ENCODE measurements around the gene MMP25. TPM values are rescaled to one million over a fixed set of nuclear protein-coding genes. Genes with fewer than 3 reads are reported as not detected.

MMP25 gene
- total RNA-seq, 1 experiment from 2014 or later = 0.67 TPM

DNA sequence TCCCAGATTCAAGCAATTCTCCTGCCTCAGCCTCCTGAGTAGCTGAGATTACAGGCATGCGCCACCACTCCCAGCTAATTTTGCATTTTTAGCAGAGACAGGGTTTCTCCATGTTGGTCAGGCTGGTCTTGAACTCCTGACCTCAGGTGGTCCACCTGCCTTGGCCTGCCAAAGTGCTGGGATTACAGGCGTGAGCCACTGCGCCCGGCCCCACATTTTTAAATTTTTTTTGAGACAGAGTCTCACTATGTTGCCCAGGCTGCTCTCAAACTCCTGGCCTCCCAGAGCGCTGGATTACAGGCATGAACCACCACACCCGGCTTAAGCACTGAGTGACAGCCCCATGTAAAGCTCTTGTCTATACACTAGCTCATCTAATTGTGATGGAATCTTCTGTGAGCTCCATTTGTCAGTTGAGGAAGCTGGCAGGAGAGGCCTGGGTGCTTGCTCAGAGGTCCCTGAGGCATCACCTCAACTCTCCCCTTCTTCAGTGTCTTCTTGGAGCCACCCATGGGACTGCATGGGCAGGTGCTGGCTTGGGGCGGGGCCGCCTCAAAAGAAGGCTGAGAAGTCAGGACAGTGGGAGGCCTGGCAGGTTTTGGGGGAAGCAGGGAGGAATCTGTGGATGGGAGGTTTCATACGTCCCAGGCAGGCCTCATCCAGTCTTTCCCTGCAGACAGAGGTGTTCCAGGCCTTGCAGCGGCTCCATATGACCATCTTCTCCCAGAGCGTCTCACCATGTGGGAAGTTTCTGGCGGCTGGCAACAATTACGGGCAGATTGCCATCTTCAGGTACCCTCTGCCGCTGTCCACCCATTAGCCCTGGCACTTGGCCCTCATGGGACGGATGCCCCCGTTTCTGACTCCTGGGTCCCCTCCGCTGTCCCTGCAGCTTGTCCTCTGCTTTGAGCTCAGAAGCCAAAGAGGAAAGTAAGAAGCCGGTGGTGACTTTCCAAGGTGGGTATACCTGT lies 21.0 kb upstream of the MMP25 start:
- no peak for DNase-seq (ENCODE audit: low read depth, low spot score)
- no peaks in the 10 kb centered on the region for H3K27me3 ChIP-seq (ENCODE audit: control insufficient read depth, insufficient read depth, low read length)
- in situ Hi-C loops (cut with HindIII; ENCODE audit: low pct_unique_long_range_greater_than_20kb, low sequenced_read_pairs) = no loop called here
- H3K9me3 ChIP-seq (ENCODE audit: control insufficient read depth, insufficient read depth, low read depth, low read length) = no peaks in the 10 kb centered on the region
- CTCF ChIA-PET = no interaction called here
- ATAC-seq = no peak
- TF ChIP-seq POLR2AphosphoS5 (IDR thresholded peaks at IDR 0.05; ENCODE audit: low read depth, low read length) (no peak), SIN3A (IDR thresholded peaks at IDR 0.05; ENCODE audit: borderline replicate concordance, insufficient read depth, low read depth, low read length) (no peak), TCF7L2 (IDR thresholded peaks at IDR 0.05; ENCODE audit: low read depth, low read length) (no peak)
- TF ChIP-seq, protein P1, sequence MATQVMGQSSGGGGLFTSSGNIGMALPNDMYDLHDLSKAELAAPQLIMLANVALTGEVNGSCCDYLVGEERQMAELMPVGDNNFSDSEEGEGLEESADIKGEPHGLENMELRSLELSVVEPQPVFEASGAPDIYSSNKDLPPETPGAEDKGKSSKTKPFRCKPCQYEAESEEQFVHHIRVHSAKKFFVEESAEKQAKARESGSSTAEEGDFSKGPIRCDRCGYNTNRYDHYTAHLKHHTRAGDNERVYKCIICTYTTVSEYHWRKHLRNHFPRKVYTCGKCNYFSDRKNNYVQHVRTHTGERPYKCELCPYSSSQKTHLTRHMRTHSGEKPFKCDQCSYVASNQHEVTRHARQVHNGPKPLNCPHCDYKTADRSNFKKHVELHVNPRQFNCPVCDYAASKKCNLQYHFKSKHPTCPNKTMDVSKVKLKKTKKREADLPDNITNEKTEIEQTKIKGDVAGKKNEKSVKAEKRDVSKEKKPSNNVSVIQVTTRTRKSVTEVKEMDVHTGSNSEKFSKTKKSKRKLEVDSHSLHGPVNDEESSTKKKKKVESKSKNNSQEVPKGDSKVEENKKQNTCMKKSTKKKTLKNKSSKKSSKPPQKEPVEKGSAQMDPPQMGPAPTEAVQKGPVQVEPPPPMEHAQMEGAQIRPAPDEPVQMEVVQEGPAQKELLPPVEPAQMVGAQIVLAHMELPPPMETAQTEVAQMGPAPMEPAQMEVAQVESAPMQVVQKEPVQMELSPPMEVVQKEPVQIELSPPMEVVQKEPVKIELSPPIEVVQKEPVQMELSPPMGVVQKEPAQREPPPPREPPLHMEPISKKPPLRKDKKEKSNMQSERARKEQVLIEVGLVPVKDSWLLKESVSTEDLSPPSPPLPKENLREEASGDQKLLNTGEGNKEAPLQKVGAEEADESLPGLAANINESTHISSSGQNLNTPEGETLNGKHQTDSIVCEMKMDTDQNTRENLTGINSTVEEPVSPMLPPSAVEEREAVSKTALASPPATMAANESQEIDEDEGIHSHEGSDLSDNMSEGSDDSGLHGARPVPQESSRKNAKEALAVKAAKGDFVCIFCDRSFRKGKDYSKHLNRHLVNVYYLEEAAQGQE (IDR thresholded peaks at IDR 0.05; ENCODE audit: insufficient read depth in 1 of 2, low read depth in 2 of 2, low read length in 1 of 2) = no peak
- TF ChIP-seq, protein P2, sequence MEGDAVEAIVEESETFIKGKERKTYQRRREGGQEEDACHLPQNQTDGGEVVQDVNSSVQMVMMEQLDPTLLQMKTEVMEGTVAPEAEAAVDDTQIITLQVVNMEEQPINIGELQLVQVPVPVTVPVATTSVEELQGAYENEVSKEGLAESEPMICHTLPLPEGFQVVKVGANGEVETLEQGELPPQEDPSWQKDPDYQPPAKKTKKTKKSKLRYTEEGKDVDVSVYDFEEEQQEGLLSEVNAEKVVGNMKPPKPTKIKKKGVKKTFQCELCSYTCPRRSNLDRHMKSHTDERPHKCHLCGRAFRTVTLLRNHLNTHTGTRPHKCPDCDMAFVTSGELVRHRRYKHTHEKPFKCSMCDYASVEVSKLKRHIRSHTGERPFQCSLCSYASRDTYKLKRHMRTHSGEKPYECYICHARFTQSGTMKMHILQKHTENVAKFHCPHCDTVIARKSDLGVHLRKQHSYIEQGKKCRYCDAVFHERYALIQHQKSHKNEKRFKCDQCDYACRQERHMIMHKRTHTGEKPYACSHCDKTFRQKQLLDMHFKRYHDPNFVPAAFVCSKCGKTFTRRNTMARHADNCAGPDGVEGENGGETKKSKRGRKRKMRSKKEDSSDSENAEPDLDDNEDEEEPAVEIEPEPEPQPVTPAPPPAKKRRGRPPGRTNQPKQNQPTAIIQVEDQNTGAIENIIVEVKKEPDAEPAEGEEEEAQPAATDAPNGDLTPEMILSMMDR (IDR thresholded peaks at IDR 0.05) = no peak
- H3K36me3 ChIP-seq (ENCODE audit: control insufficient read depth, insufficient read depth, low read length) = peaks cover 9% of the 10 kb centered on the region
- no peak overlapping the region for H3K27ac ChIP-seq (ENCODE audit: low read length)
- POLR2A ChIA-PET = no interaction called here
- no TSS peak for BruUV-seq (replicated peaks)
- no peak overlapping the region; a peak in 1 of 4 replicates for H3K4me3 ChIP-seq (ENCODE audit: low read depth in 2 of 2, low read length in 2 of 2)
- intact Hi-C loops (cut with micrococcal nuclease; ENCODE audit: unreplicated experiment) = no loop called here
- H3K4me1 ChIP-seq (ENCODE audit: control insufficient read depth, insufficient read depth, low read length) = peaks cover 15% of the 10 kb centered on the region

DNA sequence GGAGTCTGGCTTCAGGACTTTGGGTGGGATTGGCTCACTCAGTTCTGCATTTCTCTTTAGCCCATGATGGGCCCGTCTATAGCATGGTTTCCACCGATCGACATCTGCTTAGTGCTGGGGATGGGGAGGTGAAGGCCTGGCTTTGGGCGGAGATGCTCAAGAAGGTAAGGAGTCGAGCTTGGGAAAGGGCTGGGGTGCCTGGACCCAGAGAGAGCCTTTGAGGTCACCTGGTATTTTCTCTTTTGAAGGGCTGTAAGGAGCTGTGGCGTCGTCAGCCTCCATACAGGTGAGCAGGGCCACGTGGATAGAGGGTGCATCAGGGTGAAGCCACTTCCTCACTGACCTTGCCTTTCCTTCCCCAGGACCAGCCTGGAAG lies 20.4 kb upstream of the MMP25 start:
- CTCF ChIA-PET = no interaction called here
- BruUV-seq (replicated peaks) = no TSS peak
- no peak for DNase-seq (ENCODE audit: low read depth, low spot score)
- intact Hi-C loops (cut with micrococcal nuclease; ENCODE audit: unreplicated experiment) = no loop called here
- no peak overlapping the region for H3K27ac ChIP-seq (ENCODE audit: low read length)
- no peak overlapping the region for H3K4me3 ChIP-seq (ENCODE audit: low read depth in 2 of 2, low read length in 2 of 2)
- TF ChIP-seq TCF7L2 (IDR thresholded peaks at IDR 0.05; ENCODE audit: low read depth, low read length) (no peak), POLR2AphosphoS5 (IDR thresholded peaks at IDR 0.05; ENCODE audit: low read depth, low read length) (no peak), SIN3A (IDR thresholded peaks at IDR 0.05; ENCODE audit: borderline replicate concordance, insufficient read depth, low read depth, low read length) (no peak)
- TF ChIP-seq, protein P1 (IDR thresholded peaks at IDR 0.05; ENCODE audit: insufficient read depth in 1 of 2, low read depth in 2 of 2, low read length in 1 of 2) = no peak
- TF ChIP-seq, protein P2 (IDR thresholded peaks at IDR 0.05) = no peak
- peaks cover 6% of the 10 kb centered on the region for H3K36me3 ChIP-seq (ENCODE audit: control insufficient read depth, insufficient read depth, low read length)
- POLR2A ChIA-PET = no interaction called here
- ATAC-seq = no peak
- in situ Hi-C loops (cut with HindIII; ENCODE audit: low pct_unique_long_range_greater_than_20kb, low sequenced_read_pairs) = no loop called here
- H3K4me1 ChIP-seq (ENCODE audit: control insufficient read depth, insufficient read depth, low read length) = peaks cover 15% of the 10 kb centered on the region
- no peaks in the 10 kb centered on the region for H3K27me3 ChIP-seq (ENCODE audit: control insufficient read depth, insufficient read depth, low read length)
- H3K9me3 ChIP-seq (ENCODE audit: control insufficient read depth, insufficient read depth, low read depth, low read length) = no peaks in the 10 kb centered on the region

All from Panc1 (cell line).